Right atrium auricular region (tissue), 2 donors: ENCODE results near the gene DPP6. TPM values are rescaled to one million over a fixed set of nuclear protein-coding genes. Genes with fewer than 3 reads are reported as not detected.
"Not testable (repeated sequence)": the region's sequence is repeated elsewhere in the genome, so short reads cannot be mapped to it uniquely, and the experiment has no call there.

Experiments
- DNase-seq: peaks from one replicate; pipeline ENCODE4 v3.0.0-alpha.2; 2019; ENCODE audit warnings: low spot score
- H3K27ac ChIP-seq, 2 donors: fragments of 200-600 bp; sonication (generic); 1 replicate in 1 of 2; 2 replicates in 1 of 2; pipeline ENCODE4 v1.5.1; 2016 to 2019
- H3K27me3 ChIP-seq, 2 donors: fragments of 200-600 bp; sonication (generic); one replicate each; pipeline versions ENCODE4 v1.5.1 to v1.6.0; 2017 to 2019
- H3K36me3 ChIP-seq: fragments of 200-600 bp; sonication (generic); one replicate; pipeline ENCODE4 v1.5.1; 2016
- H3K4me1 ChIP-seq, 2 donors: fragments of 200-600 bp; sonication (generic); one replicate each; pipeline versions ENCODE4 v1.5.1 to v1.6.0; 2017 to 2019
- H3K4me3 ChIP-seq, 2 donors: fragments of 200-600 bp; sonication (generic); 1 replicate in 1 of 2; 2 replicates in 1 of 2; pipeline ENCODE4 v1.5.1; 2017 to 2019; ENCODE audit warnings: mild to moderate bottlenecking in 1 of 2, moderate library complexity in 1 of 2
- H3K9me3 ChIP-seq, 2 donors: fragments of 200-600 bp; sonication (generic); one replicate each; pipeline ENCODE4 v1.5.1; 2019
- total RNA-seq, 2 donors: library from RNA; depleted of rRNA; stranded (reverse); fragments of >200 nt; gene quantifications; one replicate each; pipeline ENCODE4 v1.1.0, GENCODE V29; 2016
- TF ChIP-seq, protein P1 (sequence below), 2 donors: fragments of 200-600 bp; sonication (generic); IDR thresholded peaks; one replicate each; pipeline ENCODE4 v1.5.1; 2019; ENCODE audit warnings: antibody characterized with exemption in 2 of 2

DPP6 gene
- total RNA-seq, 2 donors from 2014 or later: 0.35 to 0.85 TPM

DNA sequence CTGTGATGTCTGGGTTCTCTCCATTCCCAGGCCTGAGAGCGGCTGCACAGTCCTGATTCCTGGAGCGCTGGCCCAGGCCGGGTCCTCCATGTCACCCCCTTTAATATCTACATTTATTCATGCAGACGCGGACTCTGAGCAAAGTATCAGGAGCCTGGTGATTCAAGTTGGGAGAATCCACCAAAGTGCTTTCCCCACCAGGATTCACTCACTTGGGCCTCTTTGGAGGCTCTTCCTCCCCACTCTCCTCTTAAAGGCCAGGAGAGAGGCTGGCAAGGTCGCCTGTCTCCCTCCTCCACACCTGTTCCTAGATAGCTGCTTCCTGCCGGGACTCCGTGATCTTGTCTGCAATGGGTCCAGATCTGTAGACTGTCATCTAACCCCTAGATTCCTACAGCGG lies 98.5 kb downstream of the DPP6 start:
- H3K27ac ChIP-seq, H3K4me3 ChIP-seq, DNase-seq, H3K9me3 ChIP-seq, H3K27me3 ChIP-seq, H3K4me1 ChIP-seq, H3K36me3 ChIP-seq: not testable (repeated sequence)

DNA sequence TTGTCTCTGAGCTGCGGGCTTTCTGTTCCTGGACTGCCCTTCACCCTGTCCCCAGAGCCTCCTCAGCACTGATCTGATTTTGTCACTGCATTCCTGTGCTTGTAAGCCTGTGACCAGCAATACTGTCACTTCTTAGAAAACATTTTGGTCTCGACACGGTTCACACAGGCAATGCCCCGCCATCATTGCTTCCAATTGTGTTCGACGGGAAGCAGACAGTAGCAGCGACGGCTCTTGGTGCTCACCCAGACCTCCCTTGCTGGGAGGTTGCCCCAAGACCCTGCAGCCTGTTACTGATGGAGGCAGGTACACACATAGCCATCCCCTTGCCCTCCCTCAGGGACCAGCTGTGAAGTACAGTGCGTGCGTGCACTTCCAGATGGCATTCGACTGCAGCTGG lies 99.1 kb downstream of the DPP6 start:
- H3K27me3 ChIP-seq, H3K4me1 ChIP-seq, H3K4me3 ChIP-seq, H3K9me3 ChIP-seq, H3K36me3 ChIP-seq, DNase-seq, H3K27ac ChIP-seq: not testable (repeated sequence)

DNA sequence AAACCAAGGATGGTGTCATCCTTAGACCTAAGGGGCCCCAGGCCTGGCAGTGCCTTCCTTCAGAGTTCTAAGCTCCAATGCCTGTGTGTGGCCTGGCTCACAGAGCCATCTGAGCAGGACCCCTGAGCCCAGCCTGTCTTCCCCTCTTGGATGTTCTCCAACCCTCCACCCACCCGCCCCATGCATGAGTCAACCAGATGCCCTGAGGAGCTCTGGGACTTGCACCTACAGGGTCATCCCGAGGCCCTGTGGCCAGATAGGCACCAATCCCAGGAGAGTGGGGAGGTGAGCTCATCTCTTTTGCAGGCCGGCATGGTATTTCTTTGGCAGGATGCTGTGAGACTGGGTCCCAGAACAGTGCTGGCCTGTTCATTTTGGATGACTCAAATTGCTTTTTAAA lies 103.7 kb downstream of the DPP6 start:
- not testable (repeated sequence) for H3K4me1 ChIP-seq, H3K9me3 ChIP-seq, H3K36me3 ChIP-seq, DNase-seq, H3K27me3 ChIP-seq, H3K4me3 ChIP-seq, H3K27ac ChIP-seq

DNA sequence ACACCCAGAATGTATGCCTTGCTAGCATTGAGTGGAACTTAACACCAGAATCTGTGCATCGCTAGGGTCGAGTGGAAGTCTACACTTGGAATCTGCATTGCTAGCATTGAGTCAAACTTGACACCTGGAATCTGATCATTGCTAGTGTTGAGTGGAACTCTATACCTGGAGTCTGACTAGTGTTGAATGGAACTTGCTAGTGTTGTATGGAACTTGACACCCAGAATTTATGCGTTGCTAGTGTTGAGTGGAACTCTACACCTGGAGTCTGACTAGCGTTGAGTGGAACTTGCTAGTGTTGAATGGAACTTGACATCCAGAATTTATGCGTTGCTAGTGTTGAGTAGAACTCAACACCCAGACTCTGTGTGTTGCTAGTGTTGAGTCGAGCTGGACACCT lies 110.7 kb downstream of the DPP6 start:
- H3K36me3 ChIP-seq, H3K4me1 ChIP-seq, H3K9me3 ChIP-seq, DNase-seq, H3K27ac ChIP-seq, H3K27me3 ChIP-seq, H3K4me3 ChIP-seq: not testable (repeated sequence)

DNA sequence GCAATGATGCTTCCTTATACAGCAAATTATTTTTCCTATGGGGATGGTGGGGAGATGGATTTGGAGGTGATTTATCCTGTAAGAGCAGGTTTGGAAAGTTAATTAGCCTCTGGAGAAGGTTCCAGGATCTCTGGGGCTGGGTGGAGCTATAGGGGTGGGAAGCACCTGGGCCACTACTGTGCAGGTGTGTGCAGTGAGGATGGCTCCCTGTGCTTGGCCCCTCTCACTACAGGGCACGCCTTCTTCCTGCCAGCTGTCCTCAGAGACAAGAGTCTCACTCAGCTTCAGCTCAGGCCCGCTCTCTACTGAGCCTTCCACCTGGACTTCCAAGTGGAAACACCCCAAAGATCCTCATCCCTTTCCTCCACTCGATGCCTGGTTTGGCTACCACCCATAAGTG lies 111.4 kb downstream of the DPP6 start:
- not testable (repeated sequence) for H3K4me1 ChIP-seq, H3K36me3 ChIP-seq, H3K9me3 ChIP-seq, DNase-seq, H3K27ac ChIP-seq, H3K4me3 ChIP-seq, H3K27me3 ChIP-seq

DNA sequence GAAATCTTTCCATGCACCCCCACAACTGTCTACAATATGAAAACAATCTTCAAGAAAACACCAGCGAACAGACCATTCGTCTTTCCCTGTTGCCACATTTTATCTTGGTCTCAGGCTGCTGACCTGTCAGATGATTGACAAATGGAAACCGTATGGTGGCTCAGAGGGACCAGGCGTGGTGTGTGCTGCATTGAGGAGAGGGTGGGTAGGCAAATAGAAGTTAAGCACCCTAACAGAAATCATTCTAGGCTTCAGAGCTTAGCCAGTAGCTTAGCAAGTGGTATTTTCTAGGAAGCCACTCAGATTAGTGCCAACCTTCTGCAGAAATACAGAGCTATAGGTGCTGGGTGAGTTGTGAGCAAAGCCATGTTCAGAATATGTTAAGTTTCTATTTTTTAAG lies 114.9 kb downstream of the DPP6 start:
- Histone ChIP-seq H3K4me3 (no peak overlapping the region), H3K36me3 (no peaks in the 10 kb centered on the region), H3K4me1 (no peaks in the 10 kb centered on the region), H3K9me3 (no peaks in the 10 kb centered on the region), H3K27ac (no peak overlapping the region), H3K27me3 (no peaks in the 10 kb centered on the region)
- TF ChIP-seq, protein P1, sequence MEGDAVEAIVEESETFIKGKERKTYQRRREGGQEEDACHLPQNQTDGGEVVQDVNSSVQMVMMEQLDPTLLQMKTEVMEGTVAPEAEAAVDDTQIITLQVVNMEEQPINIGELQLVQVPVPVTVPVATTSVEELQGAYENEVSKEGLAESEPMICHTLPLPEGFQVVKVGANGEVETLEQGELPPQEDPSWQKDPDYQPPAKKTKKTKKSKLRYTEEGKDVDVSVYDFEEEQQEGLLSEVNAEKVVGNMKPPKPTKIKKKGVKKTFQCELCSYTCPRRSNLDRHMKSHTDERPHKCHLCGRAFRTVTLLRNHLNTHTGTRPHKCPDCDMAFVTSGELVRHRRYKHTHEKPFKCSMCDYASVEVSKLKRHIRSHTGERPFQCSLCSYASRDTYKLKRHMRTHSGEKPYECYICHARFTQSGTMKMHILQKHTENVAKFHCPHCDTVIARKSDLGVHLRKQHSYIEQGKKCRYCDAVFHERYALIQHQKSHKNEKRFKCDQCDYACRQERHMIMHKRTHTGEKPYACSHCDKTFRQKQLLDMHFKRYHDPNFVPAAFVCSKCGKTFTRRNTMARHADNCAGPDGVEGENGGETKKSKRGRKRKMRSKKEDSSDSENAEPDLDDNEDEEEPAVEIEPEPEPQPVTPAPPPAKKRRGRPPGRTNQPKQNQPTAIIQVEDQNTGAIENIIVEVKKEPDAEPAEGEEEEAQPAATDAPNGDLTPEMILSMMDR (IDR thresholded peaks at IDR 0.05): no peak
- no peak for DNase-seq

DNA sequence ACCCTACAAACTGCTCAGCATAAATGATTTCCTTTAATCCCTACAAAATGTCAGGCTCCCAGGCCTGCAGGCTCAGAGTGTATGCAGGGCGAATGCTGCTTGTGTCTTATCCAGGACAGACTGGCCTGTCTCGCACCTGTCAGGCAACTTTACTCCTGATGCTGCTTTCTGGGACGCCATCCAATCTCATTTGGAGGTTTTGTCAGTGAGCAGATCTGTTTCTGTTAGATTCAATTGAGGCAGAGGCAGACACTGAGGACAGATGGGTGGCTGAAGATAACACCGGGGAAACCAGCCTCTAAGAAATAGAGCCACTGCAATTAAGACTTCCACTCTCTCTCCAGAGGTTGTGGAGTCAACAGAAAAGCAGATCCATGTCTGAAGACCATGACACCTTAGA lies 115.6 kb downstream of the DPP6 start:
- no peaks in the 10 kb centered on the region for H3K4me1 ChIP-seq
- H3K36me3 ChIP-seq: no peaks in the 10 kb centered on the region
- TF ChIP-seq, protein P1 (IDR thresholded peaks at IDR 0.05): no peak
- no peaks in the 10 kb centered on the region for H3K27me3 ChIP-seq
- no peak for DNase-seq
- H3K9me3 ChIP-seq: no peaks in the 10 kb centered on the region
- no peak overlapping the region for H3K4me3 ChIP-seq
- H3K27ac ChIP-seq: no peak overlapping the region

DNA sequence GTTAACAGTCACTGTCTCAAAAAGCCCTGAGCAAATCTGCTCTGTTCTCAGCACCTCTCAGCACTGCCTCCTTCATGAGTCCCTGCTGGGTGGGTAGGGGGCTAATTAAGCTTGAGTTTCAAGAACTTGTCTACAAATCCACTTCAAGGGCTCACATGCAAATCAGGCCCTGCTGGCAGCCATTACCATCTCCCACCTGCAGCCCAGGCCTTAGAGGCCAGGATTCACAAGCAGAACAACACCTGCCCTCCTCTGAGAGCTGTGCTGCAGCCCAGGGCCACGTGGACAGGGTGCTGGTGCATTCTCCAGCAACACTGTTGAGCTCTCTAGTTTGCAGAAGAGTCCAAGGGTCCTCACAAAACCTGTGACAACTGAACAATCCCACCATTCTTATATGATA lies 119.2 kb downstream of the DPP6 start:
- Histone ChIP-seq H3K36me3 (no peaks in the 10 kb centered on the region), H3K4me3 (no peak overlapping the region), H3K27ac (no peak overlapping the region), H3K27me3 (no peaks in the 10 kb centered on the region), H3K4me1 (no peaks in the 10 kb centered on the region), H3K9me3 (no peaks in the 10 kb centered on the region)
- TF ChIP-seq, protein P1 (IDR thresholded peaks at IDR 0.05): no peak
- DNase-seq: no peak

DNA sequence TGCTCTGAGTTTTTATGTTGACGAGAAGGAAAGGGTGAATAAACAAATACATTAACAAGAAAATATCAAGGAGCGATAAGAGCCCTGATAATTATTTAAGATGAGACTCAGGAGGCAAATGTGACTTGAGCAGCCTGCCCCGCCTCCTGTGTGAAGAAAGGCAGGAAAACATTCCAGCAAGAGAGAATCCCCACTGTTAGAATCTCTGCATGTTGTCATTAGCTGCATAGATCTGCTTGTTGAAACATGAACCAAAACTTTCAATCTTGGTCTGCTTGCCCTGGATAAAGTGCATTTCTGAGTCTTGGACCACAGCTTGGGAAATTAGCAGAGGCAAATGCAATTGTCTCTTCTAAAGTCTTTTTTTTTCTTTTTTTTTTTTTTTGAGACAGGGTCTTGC lies 120.0 kb downstream of the DPP6 start:
- no peaks in the 10 kb centered on the region for H3K9me3 ChIP-seq
- no peaks in the 10 kb centered on the region for H3K4me1 ChIP-seq
- no peaks in the 10 kb centered on the region for H3K27me3 ChIP-seq
- no peak overlapping the region for H3K27ac ChIP-seq
- TF ChIP-seq, protein P1 (IDR thresholded peaks at IDR 0.05): no peak
- no peak overlapping the region for H3K4me3 ChIP-seq
- no peak for DNase-seq
- no peaks in the 10 kb centered on the region for H3K36me3 ChIP-seq
